HL-60 (cell line): ENCODE measurements around the gene DPYD.

Experiments
- DNase-seq, 2 experiments: peaks; one replicate each; pipeline ENCODE4 v3.0.0-alpha.2; 2010 to 2020; ENCODE audit warnings: low read depth in 1 of 2, low spot score in 1 of 2
- H3K27ac ChIP-seq: fragments of 250-450 bp; sonication (Bioruptor Pico); replicated peaks from 2 replicates; pipeline ENCODE4 v1.5.1; 2020; ENCODE audit warnings: mild to moderate bottlenecking, moderate library complexity
- H3K27me3 ChIP-seq: fragments of 250-450 bp; sonication (Bioruptor Pico); 2 replicates; pipeline ENCODE4 v1.5.1; 2021; ENCODE audit warnings: mild to moderate bottlenecking, moderate library complexity; ENCODE audit not compliant: insufficient read depth, poor library complexity, severe bottlenecking
- H3K4me3 ChIP-seq: replicated peaks from 2 replicates; pipeline ENCODE4 v1.5.1; 2011; ENCODE audit warnings: mild to moderate bottlenecking, control low read depth, low read length; ENCODE audit not compliant: insufficient read depth
- CTCF ChIP-seq: IDR thresholded peaks from one replicate; pipeline ENCODE4 v1.5.1; 2011; ENCODE audit warnings: low read length, control low read depth, inconsistent platforms; ENCODE audit not compliant: insufficient read depth
- GABPA ChIP-seq: IDR thresholded peaks from 2 replicates; pipeline ENCODE4 v1.6.1; 2012; ENCODE audit warnings: low read depth
- POLR2AphosphoS5 ChIP-seq: IDR thresholded peaks from 2 replicates; pipeline ENCODE4 v1.6.1; 2012; ENCODE audit warnings: low read depth
- REST ChIP-seq: IDR thresholded peaks from 2 replicates; pipeline ENCODE4 v1.6.1; 2012; ENCODE audit warnings: low read depth; ENCODE audit not compliant: insufficient replicate concordance
- SPI1 ChIP-seq: IDR thresholded peaks from 2 replicates; pipeline ENCODE4 v1.6.1; 2012; ENCODE audit warnings: low read depth, mild to moderate bottlenecking, borderline replicate concordance

Gene DPYD

GRCh38 chr1:97869441-97869840 lies 51.4 kb downstream of the DPYD start:
- no peak for DNase-seq
- Histone ChIP-seq H3K4me3 (no peak overlapping the region), H3K27me3 (no peaks in the 10 kb centered on the region), H3K27ac (no peak overlapping the region)
- no peak for TF ChIP-seq GABPA
- no peak for TF ChIP-seq SPI1

- Histone ChIP-seq H3K27ac (no peak overlapping the region), H3K27me3 (no peaks in the 10 kb centered on the region), H3K4me3 (no peak overlapping the region)
- DNase-seq, result no peak
- no peak for TF ChIP-seq POLR2AphosphoS5
- no peak for TF ChIP-seq CTCF
- TF ChIP-seq REST, result no peak
- no peak for TF ChIP-seq GABPA
- no peak for TF ChIP-seq SPI1
These were observed 53.7 kb downstream of the DPYD start for GRCh38 chr1:97867127-97867526.

- no peak for DNase-seq
These were observed 56.2 kb downstream of the DPYD start for GRCh38 chr1:97864615-97865014.

More at GRCh38 chr1:97864615-97865014, 56.2 kb downstream of the DPYD start:
- H3K27me3 ChIP-seq, result no peaks in the 10 kb centered on the region
- H3K4me3 ChIP-seq, result no peak overlapping the region
- H3K27ac ChIP-seq, result no peak overlapping the region
- TF ChIP-seq POLR2AphosphoS5 (no peak), REST (no peak), SPI1 (no peak), CTCF (no peak), GABPA (no peak)
